HUDEP-2 (cell line): ENCODE measurements around the gene SUSD1.

Experiments
- DNase-seq, 76 experiments: peaks; one replicate each; lab custom pipeline; 2025; ENCODE audit not compliant: unreplicated experiment in 76 of 76; lab: John Stamatoyannopoulos, UW

Gene SUSD1

GRCh38 chr9:112174222-112174964, 704 bp downstream of the SUSD1 start:
- DNase-seq = peak in 67 of 76 experiments; percentile 7 to 76 (median 54)

GRCh38 chr9:112173489-112174221, 1.4 kb downstream of the SUSD1 start:
- DNase-seq = peak in 1 of 76 experiments; percentile 32

GRCh38 chr9:112170968-112171367, 4.1 kb downstream of the SUSD1 start:
- peak in 15 of 76 experiments; percentile 6 to 59 (median 20) for DNase-seq

- no peak for DNase-seq
Measured at GRCh38 chr9:112170235-112170634, 4.9 kb downstream of the SUSD1 start.

GRCh38 chr9:112169368-112169767, 5.7 kb downstream of the SUSD1 start:
- no peak for DNase-seq

- DNase-seq = no peak
Measured at GRCh38 chr9:112168197-112168596, 6.9 kb downstream of the SUSD1 start.

GRCh38 chr9:112166176-112167140, 8.6 kb downstream of the SUSD1 start:
- DNase-seq = no peak

- no peak for DNase-seq
Measured at GRCh38 chr9:112162621-112163413, 12.3 kb downstream of the SUSD1 start.

GRCh38 chr9:112159781-112160180, 15.3 kb downstream of the SUSD1 start:
- DNase-seq = no peak

GRCh38 chr9:112158656-112159367, 16.3 kb downstream of the SUSD1 start:
- DNase-seq = no peak

GRCh38 chr9:112157961-112158360, 17.1 kb downstream of the SUSD1 start:
- no peak for DNase-seq

- no peak for DNase-seq
Measured at GRCh38 chr9:112157087-112157486, 18.0 kb downstream of the SUSD1 start.

GRCh38 chr9:112149211-112149610, 25.9 kb downstream of the SUSD1 start:
- DNase-seq = no peak

GRCh38 chr9:112145886-112146285, 29.2 kb downstream of the SUSD1 start:
- DNase-seq = no peak

GRCh38 chr9:112144807-112145206, 30.3 kb downstream of the SUSD1 start:
- DNase-seq = no peak

GRCh38 chr9:112142420-112142819, 32.7 kb downstream of the SUSD1 start:
- no peak for DNase-seq

- DNase-seq = no peak
Measured at GRCh38 chr9:112140936-112141335, 34.2 kb downstream of the SUSD1 start.

GRCh38 chr9:112137066-112137465, 38.0 kb downstream of the SUSD1 start:
- no peak for DNase-seq

GRCh38 chr9:112135706-112136105, 39.4 kb downstream of the SUSD1 start:
- peak in 37 of 76 experiments; percentile 3 to 62 (median 18) for DNase-seq
